GM18861 (cell line): Measurements from ENCODE around the gene CAPRIN1.

Experiments used
- ATAC-seq: cut with Tn5 transposase; IDR thresholded peaks from one replicate; pipeline ENCODE4 v1.9.1; 2021; ENCODE audit not compliant: unreplicated experiment

The CAPRIN1 gene

GRCh38 chr11:34139346-34139745 is 87.8 kb downstream of the CAPRIN1 start:
- no peak for ATAC-seq

GRCh38 chr11:34140149-34140548 is 88.6 kb downstream of the CAPRIN1 start:
- ATAC-seq, result no peak

- ATAC-seq, result no peak
Observed at GRCh38 chr11:34143048-34143447, 91.5 kb downstream of the CAPRIN1 start.

- peak; percentile 55 for ATAC-seq
Observed at GRCh38 chr11:34145073-34145472, 93.5 kb downstream of the CAPRIN1 start.

GRCh38 chr11:34145847-34146381 is 94.4 kb downstream of the CAPRIN1 start:
- ATAC-seq, result peak; percentile 50

GRCh38 chr11:34146411-34146810 is 94.9 kb downstream of the CAPRIN1 start:
- ATAC-seq, result no peak

GRCh38 chr11:34146866-34147265 is 95.3 kb downstream of the CAPRIN1 start:
- no peak for ATAC-seq

GRCh38 chr11:34147581-34147980 is 96.0 kb downstream of the CAPRIN1 start:
- ATAC-seq, result no peak

GRCh38 chr11:34148504-34149165 is 97.1 kb downstream of the CAPRIN1 start:
- no peak for ATAC-seq

- ATAC-seq, result no peak
Observed at GRCh38 chr11:34149274-34149673, 97.7 kb downstream of the CAPRIN1 start.

GRCh38 chr11:34149786-34150185 is 98.3 kb downstream of the CAPRIN1 start:
- no peak for ATAC-seq

GRCh38 chr11:34150494-34151151 is 99.1 kb downstream of the CAPRIN1 start:
- ATAC-seq, result no peak
